IMR-90 (cell line): ENCODE data around the gene CD80. TPM values are rescaled to one million over a fixed set of nuclear protein-coding genes. Genes with fewer than 3 reads are reported as not detected.

Experiments
- ATAC-seq: fragments of 200-7000 bp; cut with Tn5 transposase; 2 replicates; pipeline ENCODE4 v1.9.1; 2020; ENCODE audit warnings: low read depth, mild to moderate bottlenecking, moderate library complexity
- BruUV-seq: library from RNA; stranded (reverse); fragments of 400-500 nt; replicated peaks from 2 replicates; lab custom pipeline; 2021; lab: Mats Ljungman, UMichigan
- CTCF ChIA-PET: fragments of 300-600 bp; formaldehyde crosslinking; extraction: SDS; loops from one replicate; lab custom pipeline; 2021; ENCODE audit warnings: antibody characterized with exemption; lab: Yijun Ruan, JAX
- POLR2A ChIA-PET: fragments of 300-600 bp; sonication (Branson Sonifier 250); formaldehyde crosslinking; loops from one replicate; lab custom pipeline; 2022; ENCODE audit warnings: antibody characterized with exemption; ENCODE audit not compliant: unreplicated experiment; lab: Charles Lee
- DNase-seq: peaks from one replicate; pipeline ENCODE4 v3.0.0; 2013
- H2AFZ ChIP-seq: replicated peaks from 2 replicates; pipeline ENCODE3; 2013; ENCODE audit warnings: low read length, mild to moderate bottlenecking; ENCODE audit not compliant: poor library complexity
- H2AK5ac ChIP-seq: 2 replicates; pipeline ENCODE4 v1.6.1; 2013; ENCODE audit warnings: low read depth, low read length, inconsistent platforms
- H2AK9ac ChIP-seq: replicated peaks from 2 replicates; pipeline ENCODE3; 2013; ENCODE audit warnings: mild to moderate bottlenecking, low read depth, low read length, moderate library complexity; ENCODE audit not compliant: poor library complexity
- H2BK120ac ChIP-seq: 2 replicates; pipeline ENCODE4 v1.6.1; 2013; ENCODE audit warnings: low read depth, low read length, inconsistent platforms
- H2BK15ac ChIP-seq: 3 replicates; pipeline ENCODE4 v1.6.1; 2013; ENCODE audit warnings: low read depth, low read length, inconsistent platforms
- H2BK20ac ChIP-seq: 2 replicates; pipeline ENCODE4 v1.6.1; 2013; ENCODE audit warnings: low read depth, mild to moderate bottlenecking, inconsistent platforms, low read length, moderate library complexity
- H2BK5ac ChIP-seq: 2 replicates; pipeline ENCODE4 v1.6.1; 2013; ENCODE audit warnings: mild to moderate bottlenecking, low read depth, low read length, inconsistent platforms; ENCODE audit not compliant: poor library complexity, severe bottlenecking
- H3K14ac ChIP-seq: replicated peaks from 2 replicates; pipeline ENCODE4 v1.6.1; 2013; ENCODE audit warnings: low read depth, low read length, inconsistent platforms
- H3K18ac ChIP-seq: 2 replicates; pipeline ENCODE4 v1.6.1; 2013; ENCODE audit warnings: low read depth, low read length, control low read depth
- H3K23ac ChIP-seq: 2 replicates; pipeline ENCODE4 v1.6.1; 2013; ENCODE audit warnings: low read depth, low read length, inconsistent platforms
- H3K27ac ChIP-seq: 2 replicates; pipeline ENCODE4 v1.5.1; 2013; ENCODE audit warnings: mild to moderate bottlenecking, control low read depth, low read length; ENCODE audit not compliant: insufficient read depth
- H3K27me3 ChIP-seq: 2 replicates; pipeline ENCODE4 v1.6.1; 2013; ENCODE audit warnings: low read length; ENCODE audit not compliant: control insufficient read depth, insufficient read depth
- H3K36me3 ChIP-seq: 2 replicates; pipeline ENCODE4 v1.6.1; 2013; ENCODE audit warnings: low read length, mixed read lengths; ENCODE audit not compliant: control insufficient read depth, insufficient read depth
- H3K4ac ChIP-seq: 2 replicates; pipeline ENCODE4 v1.6.1; 2013; ENCODE audit warnings: low read depth, low read length, inconsistent platforms
- H3K4me1 ChIP-seq: 2 replicates; pipeline ENCODE4 v1.6.1; 2013; ENCODE audit warnings: low read length, mixed read lengths; ENCODE audit not compliant: control insufficient read depth, insufficient read depth
- H3K4me2 ChIP-seq: 2 replicates; pipeline ENCODE4 v1.6.1; 2013; ENCODE audit warnings: low read depth, mild to moderate bottlenecking, control low read depth, low read length, moderate library complexity
- H3K4me3 ChIP-seq: 2 replicates; pipeline ENCODE4 v1.5.1; 2013; ENCODE audit warnings: low read depth, mild to moderate bottlenecking, control low read depth, low read length, moderate library complexity; ENCODE audit not compliant: insufficient read depth
- H3K56ac ChIP-seq: 2 replicates; pipeline ENCODE4 v1.6.1; 2013; ENCODE audit warnings: low read length, inconsistent platforms; ENCODE audit not compliant: insufficient read depth; ENCODE audit errors: extremely low read depth
- H3K79me1 ChIP-seq, 2 experiments: 2 replicates each; pipeline ENCODE4 v1.6.1; 2013; ENCODE audit warnings: low read length in 2 of 2, inconsistent platforms in 1 of 2, low read depth in 1 of 2
- H3K9ac ChIP-seq: 2 replicates; pipeline ENCODE4 v1.6.1; 2013; ENCODE audit warnings: low read depth, low read length, control low read depth
- H3K9me1 ChIP-seq: 2 replicates; pipeline ENCODE4 v1.6.1; 2013; ENCODE audit warnings: low read length, inconsistent platforms; ENCODE audit not compliant: insufficient read depth
- H3K9me3 ChIP-seq: 2 replicates; pipeline ENCODE4 v1.6.1; 2013; ENCODE audit warnings: low read length; ENCODE audit not compliant: control insufficient read depth, insufficient read depth
- H4K20me1 ChIP-seq: 2 replicates; pipeline ENCODE4 v1.6.1; 2013; ENCODE audit warnings: low read length, inconsistent platforms; ENCODE audit not compliant: insufficient read depth
- H4K5ac ChIP-seq: 2 replicates; pipeline ENCODE4 v1.6.1; 2013; ENCODE audit warnings: mild to moderate bottlenecking, low read depth, low read length, control low read depth
- H4K8ac ChIP-seq, 2 experiments: 2 replicates each; pipeline ENCODE4 v1.6.1; 2013; ENCODE audit warnings: low read depth in 2 of 2, low read length in 2 of 2, control low read depth in 1 of 2, inconsistent platforms in 1 of 2
- H4K91ac ChIP-seq: 2 replicates; pipeline ENCODE4 v1.6.1; 2013; ENCODE audit warnings: low read depth, low read length, inconsistent platforms; ENCODE audit not compliant: insufficient read depth
- BHLHE40 ChIP-seq: fragments of 150-350 bp; IDR thresholded peaks from 2 replicates; pipeline ENCODE4 v1.6.1; 2016; ENCODE audit warnings: mild to moderate bottlenecking, low read depth, low read length
- CEBPB ChIP-seq: IDR thresholded peaks from 2 replicates; pipeline ENCODE4 v1.6.1; 2012; ENCODE audit warnings: low read depth, low read length, improper control_type of control experiment
- CHD1 ChIP-seq: IDR thresholded peaks from 2 replicates; pipeline ENCODE4 v1.6.1; 2012; ENCODE audit warnings: low read depth, low read length, improper control_type of control experiment
- ELK1 ChIP-seq: fragments of 150-350 bp; IDR thresholded peaks from 2 replicates; pipeline ENCODE4 v1.6.1; 2016; ENCODE audit warnings: low read depth, mild to moderate bottlenecking, low read length, moderate library complexity, borderline replicate concordance
- FOS ChIP-seq: fragments of 150-350 bp; IDR thresholded peaks from 2 replicates; pipeline ENCODE4 v1.6.1; 2016; ENCODE audit warnings: low read depth, low read length
- MAFK ChIP-seq: IDR thresholded peaks from 2 replicates; pipeline ENCODE4 v1.6.1; 2012; ENCODE audit warnings: low read depth, low read length, improper control_type of control experiment
- MAZ ChIP-seq: IDR thresholded peaks from 2 replicates; pipeline ENCODE4 v1.6.1; 2012; ENCODE audit warnings: low read depth, mild to moderate bottlenecking, low read length, improper control_type of control experiment, moderate library complexity, borderline replicate concordance
- MXI1 ChIP-seq: IDR thresholded peaks from 2 replicates; pipeline ENCODE4 v1.6.1; 2012; ENCODE audit warnings: low read depth, mild to moderate bottlenecking, low read length, moderate library complexity, borderline replicate concordance
- NFE2L2 ChIP-seq: fragments of 150-350 bp; IDR thresholded peaks from 2 replicates; pipeline ENCODE4 v1.6.1; 2016; ENCODE audit warnings: low read depth, mild to moderate bottlenecking, low read length
- POLR2A ChIP-seq: IDR thresholded peaks from 2 replicates; pipeline ENCODE4 v1.6.1; 2012; ENCODE audit warnings: mild to moderate bottlenecking, low read depth, low read length
- RAD21 ChIP-seq: IDR thresholded peaks from 2 replicates; pipeline ENCODE4 v1.6.1; 2012; ENCODE audit warnings: low read length, improper control_type of control experiment
- RCOR1 ChIP-seq: IDR thresholded peaks from 2 replicates; pipeline ENCODE4 v1.6.1; 2012; ENCODE audit warnings: mild to moderate bottlenecking, low read length, improper control_type of control experiment; ENCODE audit not compliant: insufficient replicate concordance
- SMC3 ChIP-seq: fragments of 150-350 bp; IDR thresholded peaks from 2 replicates; pipeline ENCODE4 v1.6.1; 2016; ENCODE audit warnings: low read depth, mild to moderate bottlenecking, antibody characterized with exemption, low read length, moderate library complexity
- USF2 ChIP-seq: fragments of 150-350 bp; IDR thresholded peaks from 2 replicates; pipeline ENCODE4 v1.6.1; 2017; ENCODE audit warnings: mild to moderate bottlenecking, antibody characterized with exemption, low read length, low read depth
- WGBS, 2 experiments: methylation state at CpG; one replicate each; pipeline versions ENCODE4 v1.1.5 to v1.1.7; 2013; ENCODE audit warnings: missing lambda C conversion rate in 2 of 2; ENCODE audit not compliant: insufficient read length in 1 of 2; ENCODE audit errors: extremely low coverage in 2 of 2; 5-methylcytosine and 5-hydroxymethylcytosine counted together
- dilution Hi-C: fragments of 300-500 bp; cut with HindIII; formaldehyde crosslinking; loops from one replicate; pipeline ENCODE4 v1.14.3; 2018; ENCODE audit warnings: low sequenced_read_pairs; ENCODE audit not compliant: unreplicated experiment
- in situ Hi-C: fragments of 300-500 bp; cut with MboI; formaldehyde crosslinking; loops from 3 replicates; pipeline ENCODE4 v1.14.3; 2019; ENCODE audit warnings: low sequenced_read_pairs, inconsistent platforms, mixed read lengths
- intact Hi-C: fragments of 100-400 bp; cut with micrococcal nuclease; formaldehyde crosslinking; loops from 2 replicates; pipeline ENCODE4 v1.10.0; 2022
- polyA plus RNA-seq, 3 experiments: library from polyadenylated mRNA; depleted of rRNA; stranded (reverse); fragments of >200 nt; gene quantifications; 2 replicates each; pipeline ENCODE4 v1.2.3, GENCODE V29; 2012; ENCODE audit warnings: low replicate concordance in 1 of 3
- total RNA-seq: library from RNA; depleted of rRNA; stranded (reverse); fragments of >200 nt; gene quantifications from 2 replicates; pipeline ENCODE4 v1.2.3, GENCODE V29; 2012

The CD80 gene
- total and polyA plus RNA-seq, 2 of the 4 experiments (the other 2 are of a cell fraction), result not detected

- Histone ChIP-seq H2AFZ (no peak overlapping the region), H3K4ac (no peak overlapping the region), H3K9me1 (0 out of 2 replicates have a peak, but pooled peaks cover 3% of the 10 kb centered on the region), H4K5ac (no peak overlapping the region), H3K23ac (no peak overlapping the region), H2BK5ac (no peak overlapping the region), H4K20me1 (no peaks in the 10 kb centered on the region), H3K4me2 (no peak overlapping the region), H3K27ac (no peak overlapping the region), H4K8ac (no peak overlapping the region), H3K9me3 (no peaks in the 10 kb centered on the region), H3K14ac (no peak overlapping the region), H3K36me3 (peaks cover 19% of the 10 kb centered on the region), H3K79me1 (peaks cover 9 to 11% of the 10 kb centered on the region in 2 experiments), H3K4me3 (no peak overlapping the region), H2AK9ac (no peak overlapping the region), H3K27me3 (no peaks in the 10 kb centered on the region), H3K56ac (no peak overlapping the region), H2BK120ac (no peak overlapping the region), H2BK15ac (no peak overlapping the region), H3K4me1 (no peaks in the 10 kb centered on the region), H3K9ac (no peak overlapping the region), H2BK20ac (no peak overlapping the region), H4K91ac (no peak overlapping the region), H3K18ac (no peak overlapping the region), H2AK5ac (no peak overlapping the region)
- in situ Hi-C loops, result loop anchor here (25.0 kb wide), 1 partner anchor 180 kb away; the partner anchor contains the start of gene COX17
- DNase-seq, result no peak
- no TSS peak for BruUV-seq
- no CpG with 5 or more reads among the region's 2 CpGs for WGBS, 2 experiments
- dilution Hi-C loops, result no loop called here
- intact Hi-C loops, result no loop called here
- TF ChIP-seq SMC3, result no peak
- no peak for TF ChIP-seq CHD1
- TF ChIP-seq BHLHE40, result no peak
- no peak for TF ChIP-seq POLR2A
- TF ChIP-seq MAZ, result no peak
- no peak for TF ChIP-seq MAFK
- TF ChIP-seq FOS, result no peak
- TF ChIP-seq RAD21, result no peak
- TF ChIP-seq MXI1, result no peak
- TF ChIP-seq NFE2L2, result no peak
- TF ChIP-seq ELK1, result no peak
- TF ChIP-seq CEBPB, result no peak
- TF ChIP-seq USF2, result no peak
- no peak for TF ChIP-seq RCOR1
- POLR2A ChIA-PET, result no interaction called here
- CTCF ChIA-PET, result interaction anchor here (0.6 kb wide), 1 partner anchor 95 kb away, joined by 3 read pairs; no protein-coding TSS in a partner anchor
- no peak for ATAC-seq
Observed at GRCh38 chr3:119507404-119507803, 52.0 kb downstream of the CD80 start.
